ENCODE measurements around the gene RGS1. TPM values are rescaled to one million over a fixed set of nuclear protein-coding genes. Genes with fewer than 3 reads are reported as not detected.

The RGS1 gene
- total RNA-seq, 1 experiment from 2014 or later = not detected

DNA sequence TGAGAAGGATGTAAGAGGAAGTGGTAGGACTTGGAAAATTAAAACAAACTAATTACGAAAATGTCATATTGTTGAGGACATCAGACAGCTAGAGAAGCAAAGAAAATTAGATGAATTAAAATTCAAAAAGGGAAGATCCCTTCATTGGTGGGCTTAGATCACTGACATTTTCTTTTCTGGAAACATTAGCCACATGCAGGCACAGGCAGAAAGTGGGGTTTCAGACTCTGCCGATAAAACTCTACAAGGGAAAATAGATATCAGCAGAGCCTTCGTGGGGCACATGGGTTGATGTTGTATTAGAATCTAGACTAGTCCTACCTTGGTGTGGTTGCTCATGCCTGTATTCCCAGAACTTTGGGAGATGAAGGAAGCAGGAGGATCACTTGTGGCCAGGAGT lies 12.4 kb upstream of the RGS1 start:
- CTCF ChIA-PET = no interaction called here
- intact Hi-C loops (cut with micrococcal nuclease) = no loop called here
- H3K4me1 ChIP-seq (ENCODE audit: control insufficient read depth in 1 of 2, insufficient read depth in 2 of 2, low read length in 2 of 2) = peaks cover 17 to 27% of the 10 kb centered on the region in 2 experiments; a peak in 3 of 4 replicates
- no peaks in the 10 kb centered on the region for H3K79me2 ChIP-seq (ENCODE audit: insufficient read depth, low read length)
- BruUV-seq (replicated peaks) = no TSS peak
- no peak overlapping the region for H3K4me2 ChIP-seq (ENCODE audit: low read length)
- no peaks in the 10 kb centered on the region for H3K27me3 ChIP-seq (ENCODE audit: insufficient read depth, low read length)
- TF ChIP-seq ZFX (IDR thresholded peaks at IDR 0.05) = no peak
- TF ChIP-seq EZH2 (IDR thresholded peaks at IDR 0.05) = no peak
- TF ChIP-seq CBX3 (IDR thresholded peaks at IDR 0.05; ENCODE audit: low read depth) = no peak
- TF ChIP-seq EGR1 (IDR thresholded peaks at IDR 0.05; ENCODE audit: low read depth) = no peak
- TF ChIP-seq, protein P1, sequence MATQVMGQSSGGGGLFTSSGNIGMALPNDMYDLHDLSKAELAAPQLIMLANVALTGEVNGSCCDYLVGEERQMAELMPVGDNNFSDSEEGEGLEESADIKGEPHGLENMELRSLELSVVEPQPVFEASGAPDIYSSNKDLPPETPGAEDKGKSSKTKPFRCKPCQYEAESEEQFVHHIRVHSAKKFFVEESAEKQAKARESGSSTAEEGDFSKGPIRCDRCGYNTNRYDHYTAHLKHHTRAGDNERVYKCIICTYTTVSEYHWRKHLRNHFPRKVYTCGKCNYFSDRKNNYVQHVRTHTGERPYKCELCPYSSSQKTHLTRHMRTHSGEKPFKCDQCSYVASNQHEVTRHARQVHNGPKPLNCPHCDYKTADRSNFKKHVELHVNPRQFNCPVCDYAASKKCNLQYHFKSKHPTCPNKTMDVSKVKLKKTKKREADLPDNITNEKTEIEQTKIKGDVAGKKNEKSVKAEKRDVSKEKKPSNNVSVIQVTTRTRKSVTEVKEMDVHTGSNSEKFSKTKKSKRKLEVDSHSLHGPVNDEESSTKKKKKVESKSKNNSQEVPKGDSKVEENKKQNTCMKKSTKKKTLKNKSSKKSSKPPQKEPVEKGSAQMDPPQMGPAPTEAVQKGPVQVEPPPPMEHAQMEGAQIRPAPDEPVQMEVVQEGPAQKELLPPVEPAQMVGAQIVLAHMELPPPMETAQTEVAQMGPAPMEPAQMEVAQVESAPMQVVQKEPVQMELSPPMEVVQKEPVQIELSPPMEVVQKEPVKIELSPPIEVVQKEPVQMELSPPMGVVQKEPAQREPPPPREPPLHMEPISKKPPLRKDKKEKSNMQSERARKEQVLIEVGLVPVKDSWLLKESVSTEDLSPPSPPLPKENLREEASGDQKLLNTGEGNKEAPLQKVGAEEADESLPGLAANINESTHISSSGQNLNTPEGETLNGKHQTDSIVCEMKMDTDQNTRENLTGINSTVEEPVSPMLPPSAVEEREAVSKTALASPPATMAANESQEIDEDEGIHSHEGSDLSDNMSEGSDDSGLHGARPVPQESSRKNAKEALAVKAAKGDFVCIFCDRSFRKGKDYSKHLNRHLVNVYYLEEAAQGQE (IDR thresholded peaks at IDR 0.05; ENCODE audit: low read depth) = no peak
- no peak for TF ChIP-seq SRF (IDR thresholded peaks at IDR 0.05; ENCODE audit: low read depth)
- no peak for TF ChIP-seq SP1 (IDR thresholded peaks at IDR 0.05; ENCODE audit: low read depth)
- no peak for TF ChIP-seq EZH2phosphoT487 (IDR thresholded peaks at IDR 0.05; ENCODE audit: borderline replicate concordance)
- TF ChIP-seq SIN3A (IDR thresholded peaks at IDR 0.05; ENCODE audit: low read depth) = no peak
- no peak for TF ChIP-seq TCF7L2 (IDR thresholded peaks at IDR 0.05; ENCODE audit: borderline replicate concordance, extremely low read depth, insufficient read depth, insufficient read length)
- no peak for TF ChIP-seq ZNF274 (IDR thresholded peaks at IDR 0.05; ENCODE audit: low read depth, low read length)
- TF ChIP-seq, protein P2, sequence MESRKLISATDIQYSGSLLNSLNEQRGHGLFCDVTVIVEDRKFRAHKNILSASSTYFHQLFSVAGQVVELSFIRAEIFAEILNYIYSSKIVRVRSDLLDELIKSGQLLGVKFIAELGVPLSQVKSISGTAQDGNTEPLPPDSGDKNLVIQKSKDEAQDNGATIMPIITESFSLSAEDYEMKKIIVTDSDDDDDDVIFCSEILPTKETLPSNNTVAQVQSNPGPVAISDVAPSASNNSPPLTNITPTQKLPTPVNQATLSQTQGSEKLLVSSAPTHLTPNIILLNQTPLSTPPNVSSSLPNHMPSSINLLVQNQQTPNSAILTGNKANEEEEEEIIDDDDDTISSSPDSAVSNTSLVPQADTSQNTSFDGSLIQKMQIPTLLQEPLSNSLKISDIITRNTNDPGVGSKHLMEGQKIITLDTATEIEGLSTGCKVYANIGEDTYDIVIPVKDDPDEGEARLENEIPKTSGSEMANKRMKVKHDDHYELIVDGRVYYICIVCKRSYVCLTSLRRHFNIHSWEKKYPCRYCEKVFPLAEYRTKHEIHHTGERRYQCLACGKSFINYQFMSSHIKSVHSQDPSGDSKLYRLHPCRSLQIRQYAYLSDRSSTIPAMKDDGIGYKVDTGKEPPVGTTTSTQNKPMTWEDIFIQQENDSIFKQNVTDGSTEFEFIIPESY (IDR thresholded peaks at IDR 0.05; ENCODE audit: extremely low read depth, insufficient replicate concordance, low read length) = no peak
- no peak for TF ChIP-seq RAD21 (IDR thresholded peaks at IDR 0.05; ENCODE audit: low read depth)
- TF ChIP-seq POLR2AphosphoS5 (IDR thresholded peaks at IDR 0.05; ENCODE audit: low read depth, low read length) = no peak
- no peak for TF ChIP-seq YY1 (IDR thresholded peaks at IDR 0.05; ENCODE audit: extremely low read depth, insufficient replicate concordance, low read depth, low read length)
- TF ChIP-seq, protein P3, sequence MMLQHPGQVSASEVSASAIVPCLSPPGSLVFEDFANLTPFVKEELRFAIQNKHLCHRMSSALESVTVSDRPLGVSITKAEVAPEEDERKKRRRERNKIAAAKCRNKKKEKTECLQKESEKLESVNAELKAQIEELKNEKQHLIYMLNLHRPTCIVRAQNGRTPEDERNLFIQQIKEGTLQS (IDR thresholded peaks at IDR 0.05) = no peak
- no peak for TF ChIP-seq JUND (IDR thresholded peaks at IDR 0.05)
- TF ChIP-seq, protein P4, sequence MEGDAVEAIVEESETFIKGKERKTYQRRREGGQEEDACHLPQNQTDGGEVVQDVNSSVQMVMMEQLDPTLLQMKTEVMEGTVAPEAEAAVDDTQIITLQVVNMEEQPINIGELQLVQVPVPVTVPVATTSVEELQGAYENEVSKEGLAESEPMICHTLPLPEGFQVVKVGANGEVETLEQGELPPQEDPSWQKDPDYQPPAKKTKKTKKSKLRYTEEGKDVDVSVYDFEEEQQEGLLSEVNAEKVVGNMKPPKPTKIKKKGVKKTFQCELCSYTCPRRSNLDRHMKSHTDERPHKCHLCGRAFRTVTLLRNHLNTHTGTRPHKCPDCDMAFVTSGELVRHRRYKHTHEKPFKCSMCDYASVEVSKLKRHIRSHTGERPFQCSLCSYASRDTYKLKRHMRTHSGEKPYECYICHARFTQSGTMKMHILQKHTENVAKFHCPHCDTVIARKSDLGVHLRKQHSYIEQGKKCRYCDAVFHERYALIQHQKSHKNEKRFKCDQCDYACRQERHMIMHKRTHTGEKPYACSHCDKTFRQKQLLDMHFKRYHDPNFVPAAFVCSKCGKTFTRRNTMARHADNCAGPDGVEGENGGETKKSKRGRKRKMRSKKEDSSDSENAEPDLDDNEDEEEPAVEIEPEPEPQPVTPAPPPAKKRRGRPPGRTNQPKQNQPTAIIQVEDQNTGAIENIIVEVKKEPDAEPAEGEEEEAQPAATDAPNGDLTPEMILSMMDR (IDR thresholded peaks at IDR 0.05 in 2 of 3, conservative IDR thresholded peaks at IDR 0.05 in 1 of 3; ENCODE audit: borderline replicate concordance in 1 of 3, insufficient read depth in 1 of 3, low read depth in 2 of 3, low read length in 2 of 3) = no peak
- no peak for TF ChIP-seq CEBPB (IDR thresholded peaks at IDR 0.05; ENCODE audit: low read depth)
- TF ChIP-seq FOSL1 (IDR thresholded peaks at IDR 0.05; ENCODE audit: low read depth) = no peak
- no peaks in the 10 kb centered on the region for H4K20me1 ChIP-seq (ENCODE audit: insufficient read depth)
- H3K9me3 ChIP-seq (ENCODE audit: control insufficient read depth in 1 of 2, insufficient read depth in 1 of 2, low read depth in 1 of 2, low read length in 2 of 2) = no peaks in the 10 kb centered on the region
- no peak overlapping the region for H3K9ac ChIP-seq (ENCODE audit: low read length)
- H3K27ac ChIP-seq (ENCODE audit: low read depth, low read length) = no peak overlapping the region
- no peaks in the 10 kb centered on the region; the same call in 1 of the 2 replicates for H3K9me2 ChIP-seq (ENCODE audit: insufficient read depth)
- ATAC-seq (no peak), DNase-seq (ENCODE audit: low read depth, low spot score) (no peak)
- POLR2A ChIA-PET = no interaction called here
- peak overlapping the region; percentile 20 for H2AFZ ChIP-seq (ENCODE audit: low read depth, low read length, poor library complexity, severe bottlenecking)
- H3K36me3 ChIP-seq (ENCODE audit: control insufficient read depth in 1 of 2, insufficient read depth in 2 of 2, low read length in 2 of 2) = no peaks in the 10 kb centered on the region
- H3K4me3 ChIP-seq (replicated peaks in 1 of 2; ENCODE audit: low read depth in 1 of 2, low read length in 2 of 2) = no peak overlapping the region
- RAD21 ChIA-PET (ENCODE audit: low non-redundant PET in 1 of 2, low total read pairs in 2 of 2, uncharacterized antibody in 2 of 2, unreplicated experiment in 2 of 2) = no interaction called here

Data from HCT116 (cell line).